ENCODE measurements around the gene ATF6. TPM values are rescaled to one million over a fixed set of nuclear protein-coding genes. Genes with fewer than 3 reads are reported as not detected.

Gene ATF6
- total and polyA plus RNA-seq, 2 donors (not counting 3 experiments of a cell fraction or from before 2014, with no cell fraction given): 24.9 to 40.3 TPM

DNA sequence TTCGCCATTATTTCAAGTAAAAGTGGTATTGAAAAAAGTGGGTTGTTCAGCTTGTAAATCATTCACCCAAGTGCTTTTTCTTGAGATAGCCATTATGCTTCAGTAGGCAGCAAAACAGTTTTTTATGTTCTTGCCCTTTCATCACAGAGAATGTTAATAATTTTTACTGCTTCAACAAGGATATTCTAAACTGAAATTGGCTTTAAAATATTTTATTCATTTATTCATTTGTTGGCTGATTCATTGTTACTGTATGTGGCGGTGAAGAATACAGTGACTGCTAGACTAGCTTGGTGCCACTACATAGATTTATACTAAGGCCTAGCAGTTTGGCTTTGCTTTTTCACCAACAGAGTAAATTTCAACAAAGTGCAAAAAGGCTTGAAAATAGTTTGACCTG is 136.1 kb downstream of the ATF6 start:
- no peak overlapping the region for H2AFZ ChIP-seq (ENCODE audit: low read depth, low read length)
- BruUV-seq (replicated peaks): no TSS peak
- no peak overlapping the region for H3K9ac ChIP-seq (replicated peaks; ENCODE audit: extremely low read depth, insufficient read depth, low read length)
- no peak overlapping the region for H3K4me2 ChIP-seq (ENCODE audit: insufficient read depth, low read length)
- H4K20me1 ChIP-seq (replicated peaks; ENCODE audit: control insufficient read depth, extremely low read depth, insufficient read depth, low read length): no peaks in the 10 kb centered on the region
- TF ChIP-seq EZH2 (IDR thresholded peaks at IDR 0.05; ENCODE audit: borderline replicate concordance, low read depth, low read length, severe bottlenecking) (no peak), POLR2AphosphoS5 (IDR thresholded peaks at IDR 0.05; ENCODE audit: insufficient read depth, low read depth, low read length) (no peak), POLR2A (IDR thresholded peaks at IDR 0.05; ENCODE audit: low read depth, low read length) (no peak), GATA2 (IDR thresholded peaks at IDR 0.05; ENCODE audit: insufficient read depth, insufficient read length, low read depth, low read length) (no peak), JUN (IDR thresholded peaks at IDR 0.05; ENCODE audit: borderline replicate concordance, insufficient read depth, insufficient read length, low read depth) (no peak), FOS (IDR thresholded peaks at IDR 0.05; ENCODE audit: borderline replicate concordance, insufficient read depth, low read length) (no peak), MYC (IDR thresholded peaks at IDR 0.05; ENCODE audit: low read depth, low read length) (no peak)
- TF ChIP-seq, protein P1, sequence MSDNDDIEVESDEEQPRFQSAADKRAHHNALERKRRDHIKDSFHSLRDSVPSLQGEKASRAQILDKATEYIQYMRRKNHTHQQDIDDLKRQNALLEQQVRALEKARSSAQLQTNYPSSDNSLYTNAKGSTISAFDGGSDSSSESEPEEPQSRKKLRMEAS (IDR thresholded peaks at IDR 0.05; ENCODE audit: insufficient read depth, insufficient read length): no peak
- no peaks in the 10 kb centered on the region for H3K9me1 ChIP-seq (replicated peaks; ENCODE audit: control insufficient read depth, extremely low read depth, insufficient read depth, low read length)
- DNase-seq (ENCODE audit: low read depth, low spot score) (no peak), FAIRE-seq (no peak)
- H3K36me3 ChIP-seq (ENCODE audit: control insufficient read depth in 2 of 2, extremely low read depth in 1 of 2, insufficient read depth in 2 of 2, low read length in 2 of 2): no peaks in the 10 kb centered on the region
- ChIA-PET POLR2A (no interaction called here), CTCF (no interaction called here)
- no peaks in the 10 kb centered on the region for H3K27me3 ChIP-seq (ENCODE audit: control insufficient read depth in 2 of 2, insufficient read depth in 2 of 2, low read length in 2 of 2)
- dilution Hi-C loops (cut with MboI; ENCODE audit: extremely low pct_ligation_motif_present, low sequenced_read_pairs) (no loop called here), intact Hi-C loops (cut with micrococcal nuclease) (no loop called here)
- H3K4me3 ChIP-seq (replicated peaks in 1 of 3; ENCODE audit: insufficient read depth in 1 of 3, low read depth in 1 of 3, low read length in 3 of 3): no peak overlapping the region
- no peaks in the 10 kb centered on the region for H3K4me1 ChIP-seq (ENCODE audit: control insufficient read depth, extremely low read depth, insufficient read depth, low read length)
- H3K27ac ChIP-seq (ENCODE audit: insufficient read depth, low read depth, low read length): no peak overlapping the region
- no peaks in the 10 kb centered on the region for H3K79me2 ChIP-seq (ENCODE audit: control insufficient read depth, insufficient read depth, low read length)
- H3K9me3 ChIP-seq (replicated peaks; ENCODE audit: control insufficient read depth, insufficient read depth, low read length): no peaks in the 10 kb centered on the region

All from endothelial cell of umbilical vein (primary cell).